SK-N-SH treated with all-trans-retinoic acid at 6 μM for 48 hours (cell line): ENCODE measurements around the gene MMEL1.

ENCODE experiments used
- CSDC2 ChIP-seq: fragments of 250-450 bp; sonication (Bioruptor Pico); IDR thresholded peaks from 2 replicates; pipeline ENCODE4 v1.5.0; 2020; ENCODE audit warnings: mild to moderate bottlenecking, moderate library complexity
- ZFP30 ChIP-seq: fragments of 450-650 bp; formaldehyde crosslinking; IDR thresholded peaks from 2 replicates; pipeline ENCODE4 v1.5.0; 2022; ENCODE audit warnings: mild to moderate bottlenecking, moderate library complexity

DNA sequence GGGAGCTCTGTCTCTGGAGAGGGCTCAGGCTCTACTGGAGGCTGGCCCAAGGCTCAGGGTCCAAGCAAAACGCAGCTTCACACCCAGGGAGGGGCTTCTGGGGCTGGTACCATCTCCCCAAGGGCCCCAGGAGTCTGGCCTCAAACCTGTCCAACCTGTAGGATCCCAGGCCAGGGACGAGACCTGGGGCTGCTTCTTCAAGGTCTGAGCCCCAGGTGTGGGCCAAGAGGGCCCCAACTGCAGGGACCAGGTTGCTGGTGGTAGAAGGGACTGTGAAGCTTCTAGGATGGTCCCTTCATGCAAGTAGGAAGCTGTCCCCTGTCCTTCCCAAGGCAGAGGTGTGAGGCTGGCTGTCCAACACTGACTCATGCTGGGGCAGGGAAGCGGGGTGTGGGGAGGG, 7.8 kb upstream of the MMEL1 start:
- TF ChIP-seq ZFP30 (CRISPR knock-in tag) (no peak), CSDC2 (CRISPR knock-in tag) (no peak)
